A549 (cell line): ENCODE results near the gene PRKRA. TPM values are rescaled to one million over a fixed set of nuclear protein-coding genes. Genes with fewer than 3 reads are reported as not detected.

ENCODE experiments used
- ATAC-seq, 2 experiments: fragments of 200-7000 bp in 1 of 2; fragments of >200 bp in 1 of 2; cut with Nextera tagmentation in 1 of 2; cut with Tn5 transposase in 1 of 2; 3 replicates each; pipeline versions ENCODE4 v1.8.0 to v1.9.1; 2018 to 2020; ENCODE audit warnings: mild to moderate bottlenecking in 1 of 2, moderate library complexity in 1 of 2
- CTCF ChIA-PET: fragments of 300-600 bp; sonication (Branson Sonifier 250); formaldehyde crosslinking; extraction: SDS; loops from one replicate; lab custom pipeline; 2021; ENCODE audit warnings: antibody characterized with exemption, inconsistent platforms; lab: Yijun Ruan, JAX
- POLR2A ChIA-PET: fragments of 350-600 bp; formaldehyde crosslinking; extraction: SDS; loops from one replicate; lab custom pipeline; 2021; ENCODE audit warnings: antibody characterized with exemption, inconsistent platforms; lab: Yijun Ruan, JAX
- DNase-seq, 2 experiments: peaks; one replicate each; pipeline versions ENCODE4 v3.0.0 to v3.0.0-alpha.2; 2011 to 2016; ENCODE audit warnings: low read depth in 1 of 2, low spot score in 1 of 2
- FAIRE-seq: peaks from 2 replicates; lab custom pipeline; 2011; peaks lifted over from hg19 to GRCh38; lab: Jason Lieb, UNC
- H3K27ac ChIP-seq, 2 experiments: fragments of >200 bp; sonication (Bioruptor Twin); formaldehyde crosslinking; 3 replicates each; pipeline ENCODE4 v1.5.1; 2016 to 2017
- H3K4me1 ChIP-seq: fragments of >200 bp; sonication (Bioruptor Twin); formaldehyde crosslinking; 3 replicates; pipeline ENCODE4 v1.6.1; 2016
- H3K4me2 ChIP-seq: fragments of >200 bp; sonication (Bioruptor Twin); formaldehyde crosslinking; 3 replicates; pipeline ENCODE4 v1.6.1; 2016
- H3K4me3 ChIP-seq: fragments of >200 bp; sonication (Bioruptor Twin); formaldehyde crosslinking; 3 replicates; pipeline ENCODE4 v1.5.1; 2016
- H3K9me3 ChIP-seq: fragments of >200 bp; sonication (Bioruptor Twin); formaldehyde crosslinking; 3 replicates; pipeline ENCODE4 v1.6.1; 2016
- BCL3 ChIP-seq: fragments of >200 bp; sonication (Bioruptor Twin); formaldehyde crosslinking; IDR thresholded peaks from 3 replicates; pipeline ENCODE4 v1.6.1; 2016
- ELK1 ChIP-seq: fragments of 150-350 bp; IDR thresholded peaks from 2 replicates; pipeline ENCODE4 v1.6.1; 2014; ENCODE audit warnings: low read depth, mild to moderate bottlenecking, low read length
- ESRRA ChIP-seq: fragments of 150-350 bp; IDR thresholded peaks from 2 replicates; pipeline ENCODE4 v1.6.1; 2014; ENCODE audit warnings: mild to moderate bottlenecking, low read length, borderline replicate concordance
- FOSB ChIP-seq: fragments of 250-450 bp; sonication (Bioruptor Pico); IDR thresholded peaks from 2 replicates; pipeline ENCODE4 v1.5.0; 2020; ENCODE audit warnings: mild to moderate bottlenecking, moderate library complexity
- HOXB5 ChIP-seq: fragments of 250-450 bp; sonication (Bioruptor Pico); IDR thresholded peaks from 2 replicates; pipeline ENCODE4 v1.5.0; 2020; ENCODE audit warnings: mild to moderate bottlenecking, moderate library complexity
- JUNB ChIP-seq: fragments of >200 bp; sonication (Bioruptor Twin); formaldehyde crosslinking; IDR thresholded peaks from 2 replicates; pipeline ENCODE4 v1.6.1; 2016
- KDM5A ChIP-seq: fragments of 200-600 bp; sonication (generic); IDR thresholded peaks from 2 replicates; pipeline ENCODE4 v1.6.1; 2016; ENCODE audit warnings: antibody characterized with exemption, mild to moderate bottlenecking
- MAFK ChIP-seq: fragments of 450-650 bp; IDR thresholded peaks from 2 replicates; pipeline ENCODE4 v1.6.1; 2014; ENCODE audit not compliant: partially characterized antibody
- MAX ChIP-seq: IDR thresholded peaks from 2 replicates; pipeline ENCODE4 v1.6.1; 2012
- NFE2L2 ChIP-seq: fragments of 150-350 bp; conservative IDR thresholded peaks from 2 replicates; pipeline ENCODE4 v1.6.1; 2014; ENCODE audit warnings: low read length
- NPAS2 ChIP-seq: fragments of 250-450 bp; sonication (Bioruptor Pico); IDR thresholded peaks from 2 replicates; pipeline ENCODE4 v1.8.0; 2022; ENCODE audit warnings: mild to moderate bottlenecking, moderate library complexity, borderline replicate concordance
- NR3C1 ChIP-seq: fragments of >200 bp; sonication (Bioruptor Twin); formaldehyde crosslinking; IDR thresholded peaks from 3 replicates; pipeline ENCODE4 v1.6.1; 2017
- PBX3 ChIP-seq: IDR thresholded peaks from 2 replicates; pipeline ENCODE4 v1.6.1; 2012
- RAD21 ChIP-seq, 2 experiments: fragments of >200 bp in 1 of 2; sonication (Bioruptor Twin) in 1 of 2; formaldehyde crosslinking in 1 of 2; IDR thresholded peaks in 1 of 2; conservative IDR thresholded peaks in 1 of 2; 2 replicates in 1 of 2; 3 replicates in 1 of 2; pipeline ENCODE4 v1.6.1; 2012 to 2018; ENCODE audit warnings: inconsistent platforms in 1 of 2
- RFX5 ChIP-seq: fragments of 450-650 bp; IDR thresholded peaks from 2 replicates; pipeline ENCODE4 v1.7.1; 2014; ENCODE audit warnings: antibody characterized with exemption, mild to moderate bottlenecking, moderate library complexity
- ZC3H11A ChIP-seq: fragments of 450-650 bp; IDR thresholded peaks from 2 replicates; pipeline ENCODE4 v1.6.1; 2014; ENCODE audit warnings: antibody characterized with exemption, mild to moderate bottlenecking
- ZNF302 ChIP-seq: fragments of 250-450 bp; sonication (Bioruptor Pico); IDR thresholded peaks from 2 replicates; pipeline ENCODE4 v1.9.0; 2021; ENCODE audit warnings: inconsistent platforms, mild to moderate bottlenecking, moderate library complexity
- WGBS: methylation state at CpG from one replicate; pipeline ENCODE4 v1.1.6; 2017; ENCODE audit errors: missing lambda C conversion rate; 5-methylcytosine and 5-hydroxymethylcytosine counted together
- polyA plus RNA-seq, 4 experiments: library from polyadenylated mRNA; depleted of rRNA in 3 of 4; stranded (reverse); fragments of >200 nt; fragmentation: RNase III in 1 of 4; extraction: RNeasy Plus Mini Kit Qiagen cat#74134 plus additional on column Dnase treatment in 1 of 4; gene quantifications; 2 replicates in 3 of 4; 3 replicates in 1 of 4; pipeline ENCODE4 v1.2.3, GENCODE V29; 2011 to 2017

PRKRA gene
- polyA plus RNA-seq, 2 of the 4 experiments (the other 2 are of a cell fraction), result 44.1 to 63.4 TPM

- TF ChIP-seq NPAS2 (no peak), ELK1 (no peak), ZC3H11A (no peak), RAD21 (conservative IDR thresholded peaks at IDR 0.05 in 1 of 2, IDR thresholded peaks at IDR 0.05 in 1 of 2) (no peak), KDM5A (no peak), HOXB5 (no peak)
Measured at GRCh38 chr2:178412047-178412446, 38.9 kb downstream of the PRKRA start (continued).

GRCh38 chr2:178409261-178409660 lies 41.7 kb downstream of the PRKRA start:
- Histone ChIP-seq H3K9me3 (no peaks in the 10 kb centered on the region), H3K4me2 (no peak overlapping the region), H3K4me1 (no peaks in the 10 kb centered on the region), H3K4me3 (no peak overlapping the region), H3K27ac (no peak overlapping the region)
- TF ChIP-seq NR3C1, result no peak
- no peak for TF ChIP-seq NFE2L2
- no peak for TF ChIP-seq MAX
- TF ChIP-seq ZNF302 (CRISPR knock-in tag), result no peak
- no peak for TF ChIP-seq ELK1
- no peak for TF ChIP-seq MAFK
- no peak for TF ChIP-seq RFX5
- TF ChIP-seq ESRRA, result no peak
- no peak for TF ChIP-seq KDM5A
- no peak for TF ChIP-seq FOSB (CRISPR knock-in tag)
- POLR2A ChIA-PET, result no interaction called here
- FAIRE-seq (no peak), DNase-seq (no peak), ATAC-seq (no peak)
- 56% methylated on average over 5 of the region's 5 CpGs for WGBS
- CTCF ChIA-PET, result no interaction called here

GRCh38 chr2:178404368-178404767 lies 46.6 kb downstream of the PRKRA start:
- no peak for DNase-seq

More at GRCh38 chr2:178404368-178404767, 46.6 kb downstream of the PRKRA start:
- ATAC-seq (peak; percentile 62 to 73; a peak in 4 of 6 replicates), FAIRE-seq (no peak)
- Histone ChIP-seq H3K4me1 (no peaks in the 10 kb centered on the region), H3K4me2 (no peak overlapping the region), H3K4me3 (no peak overlapping the region), H3K27ac (no peak overlapping the region), H3K9me3 (no peaks in the 10 kb centered on the region)
- CTCF ChIA-PET, result interaction anchor here (1.7 to 17.6 kb wide), 3 partner anchors 8 to 292 kb away, joined by 6 to 138 read pairs (median 24); partner anchors contain the start of gene RBM45
- TF ChIP-seq BCL3 (no peak), PBX3 (no peak), JUNB (no peak)
- 60% methylated on average over 4 of the region's 4 CpGs for WGBS
- POLR2A ChIA-PET, result interaction anchor here (1.9 kb wide), 1 partner anchor 9 kb away, joined by 6 read pairs; no protein-coding TSS in a partner anchor
